Ectodermal cell (in vitro differentiated cells): Measurements from ENCODE around the gene EML1.

Experiments used
- H3K27ac ChIP-seq: 2 replicates; pipeline ENCODE4 v1.7.0; 2013; ENCODE audit warnings: mild to moderate bottlenecking, low read depth, low read length; ENCODE audit not compliant: insufficient read depth, poor library complexity, severe bottlenecking
- H3K27me3 ChIP-seq: 2 replicates; pipeline ENCODE4 v1.7.0; 2013; ENCODE audit warnings: mild to moderate bottlenecking, low read length; ENCODE audit not compliant: insufficient read depth, control insufficient read depth, poor library complexity, severe bottlenecking
- H3K36me3 ChIP-seq: one replicate; pipeline ENCODE4 v1.7.0; 2013; ENCODE audit warnings: low read length; ENCODE audit not compliant: control insufficient read depth, insufficient read depth
- H3K4me1 ChIP-seq: one replicate; pipeline ENCODE4 v1.7.0; 2013; ENCODE audit warnings: low read length; ENCODE audit not compliant: control insufficient read depth, insufficient read depth
- H3K4me3 ChIP-seq: 2 replicates; pipeline ENCODE4 v1.7.0; 2013; ENCODE audit warnings: low read depth, low read length, control low read depth; ENCODE audit not compliant: insufficient read depth
- H3K9me3 ChIP-seq: 2 replicates; pipeline ENCODE4 v1.7.0; 2013; ENCODE audit warnings: mild to moderate bottlenecking, low read length, moderate library complexity; ENCODE audit not compliant: control insufficient read depth
- WGBS, 2 experiments: methylation state at CpG; one replicate each; pipeline ENCODE4 v1.1.7; 2013; ENCODE audit warnings: missing lambda C conversion rate in 2 of 2; 5-methylcytosine and 5-hydroxymethylcytosine counted together

Gene EML1

DNA sequence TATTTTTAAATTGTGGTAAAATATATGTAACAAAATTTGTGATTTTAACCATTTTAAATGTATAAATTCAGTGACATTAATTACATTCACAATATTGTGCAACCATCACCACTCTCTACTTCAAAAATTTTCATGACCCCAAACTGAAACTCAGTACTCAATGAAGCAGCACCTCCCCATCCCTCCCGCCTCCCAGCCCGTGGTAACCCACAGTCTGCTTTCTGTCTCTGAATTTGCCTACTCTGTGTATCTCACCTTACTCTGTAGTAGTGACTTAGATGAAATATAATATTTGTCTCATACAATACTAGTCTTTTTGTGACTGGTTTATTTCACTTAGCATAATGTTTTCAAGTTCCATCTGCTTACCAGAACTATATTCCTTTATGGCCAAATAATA, 36.2 kb downstream of the EML1 start:
- Histone ChIP-seq H3K36me3 (no peaks in the 10 kb centered on the region), H3K4me1 (no peaks in the 10 kb centered on the region), H3K27me3 (no peaks in the 10 kb centered on the region), H3K27ac (no peak overlapping the region), H3K9me3 (no peaks in the 10 kb centered on the region), H3K4me3 (no peak overlapping the region)
- 100% methylated on average over 2 of the region's 2 CpGs for WGBS, 2 experiments

GRCh38 chr14:99831303-99831702, 38.1 kb downstream of the EML1 start:
- Histone ChIP-seq H3K4me3 (no peak overlapping the region), H3K4me1 (no peaks in the 10 kb centered on the region), H3K9me3 (no peaks in the 10 kb centered on the region), H3K27me3 (no peaks in the 10 kb centered on the region), H3K36me3 (no peaks in the 10 kb centered on the region), H3K27ac (no peak overlapping the region)
- 90 to 95% methylated on average over 5 of the region's 5 CpGs for WGBS, 2 experiments

- WGBS, 2 experiments = 81 to 83% methylated on average over 8 of the region's 8 CpGs
- no peaks in the 10 kb centered on the region for H3K9me3 ChIP-seq
Measured at GRCh38 chr14:99831903-99832685, 38.9 kb downstream of the EML1 start.

GRCh38 chr14:99837822-99838221, 44.6 kb downstream of the EML1 start:
- Histone ChIP-seq H3K4me3 (no peak overlapping the region), H3K36me3 (no peaks in the 10 kb centered on the region), H3K27me3 (no peaks in the 10 kb centered on the region), H3K4me1 (peaks cover 38% of the 10 kb centered on the region), H3K27ac (no peak overlapping the region), H3K9me3 (no peaks in the 10 kb centered on the region)
- 96 to 98% methylated on average over 2 of the region's 2 CpGs for WGBS, 2 experiments

More at GRCh38 chr14:99831903-99832685, 38.9 kb downstream of the EML1 start:
- peaks cover under 1% of the 10 kb centered on the region for H3K4me1 ChIP-seq
- H3K27ac ChIP-seq = no peak overlapping the region
- no peaks in the 10 kb centered on the region for H3K36me3 ChIP-seq
- no peaks in the 10 kb centered on the region for H3K27me3 ChIP-seq
- H3K4me3 ChIP-seq = no peak overlapping the region

- peak overlapping the region; percentile 65 for H3K27ac ChIP-seq
- 34 to 38% methylated on average over 13 to 14 of the region's 14 CpGs for WGBS, 2 experiments
- H3K9me3 ChIP-seq = no peaks in the 10 kb centered on the region
- no peaks in the 10 kb centered on the region for H3K36me3 ChIP-seq
- no peak overlapping the region for H3K4me3 ChIP-seq
- H3K4me1 ChIP-seq = peaks cover 39% of the 10 kb centered on the region
- no peaks in the 10 kb centered on the region for H3K27me3 ChIP-seq
Measured at GRCh38 chr14:99838639-99839134, 45.5 kb downstream of the EML1 start.

GRCh38 chr14:99839696-99840095, 46.5 kb downstream of the EML1 start:
- Histone ChIP-seq H3K4me3 (no peak overlapping the region), H3K9me3 (no peaks in the 10 kb centered on the region), H3K4me1 (peaks cover 39% of the 10 kb centered on the region), H3K36me3 (no peaks in the 10 kb centered on the region), H3K27me3 (no peaks in the 10 kb centered on the region), H3K27ac (no peak overlapping the region)
- WGBS, 2 experiments = 86 to 88% methylated on average over 8 of the region's 8 CpGs

- no peak overlapping the region for H3K27ac ChIP-seq
- WGBS, 2 experiments = 91 to 92% methylated on average over 6 of the region's 6 CpGs
- no peaks in the 10 kb centered on the region for H3K36me3 ChIP-seq
- no peaks in the 10 kb centered on the region for H3K9me3 ChIP-seq
- no peaks in the 10 kb centered on the region for H3K27me3 ChIP-seq
- no peak overlapping the region for H3K4me3 ChIP-seq
- peaks cover 39% of the 10 kb centered on the region for H3K4me1 ChIP-seq
Measured at GRCh38 chr14:99840265-99840664, 47.1 kb downstream of the EML1 start.

- Histone ChIP-seq H3K36me3 (no peaks in the 10 kb centered on the region), H3K27ac (no peak overlapping the region), H3K9me3 (no peaks in the 10 kb centered on the region), H3K27me3 (no peaks in the 10 kb centered on the region), H3K4me3 (no peak overlapping the region), H3K4me1 (peaks cover 39% of the 10 kb centered on the region)
- 75 to 90% methylated on average over 4 to 5 of the region's 5 CpGs for WGBS, 2 experiments
Measured at GRCh38 chr14:99840774-99841305, 47.6 kb downstream of the EML1 start.

GRCh38 chr14:99841436-99842071, 48.3 kb downstream of the EML1 start:
- no peaks in the 10 kb centered on the region for H3K9me3 ChIP-seq
- peaks cover under 1% of the 10 kb centered on the region for H3K36me3 ChIP-seq
- H3K27ac ChIP-seq = no peak overlapping the region
- no peaks in the 10 kb centered on the region for H3K27me3 ChIP-seq
- peaks cover 39% of the 10 kb centered on the region for H3K4me1 ChIP-seq
- WGBS, 2 experiments = 60 to 65% methylated on average over 8 to 9 of the region's 9 CpGs
- no peak overlapping the region for H3K4me3 ChIP-seq

GRCh38 chr14:99842141-99842540, 48.9 kb downstream of the EML1 start:
- Histone ChIP-seq H3K36me3 (peaks cover 3% of the 10 kb centered on the region), H3K27ac (no peak overlapping the region), H3K4me3 (no peak overlapping the region), H3K4me1 (peaks cover 38% of the 10 kb centered on the region), H3K9me3 (no peaks in the 10 kb centered on the region), H3K27me3 (no peaks in the 10 kb centered on the region)
- 6 to 18% methylated on average over 1 of the region's 1 CpG for WGBS, 2 experiments
